EH (cell line): ENCODE results near the gene FAM149A.

Experiments used
- DNase-seq: peaks from one replicate; pipeline ENCODE4 v3.0.0-alpha.2; 2015; ENCODE audit warnings: low read depth

Gene FAM149A

DNA sequence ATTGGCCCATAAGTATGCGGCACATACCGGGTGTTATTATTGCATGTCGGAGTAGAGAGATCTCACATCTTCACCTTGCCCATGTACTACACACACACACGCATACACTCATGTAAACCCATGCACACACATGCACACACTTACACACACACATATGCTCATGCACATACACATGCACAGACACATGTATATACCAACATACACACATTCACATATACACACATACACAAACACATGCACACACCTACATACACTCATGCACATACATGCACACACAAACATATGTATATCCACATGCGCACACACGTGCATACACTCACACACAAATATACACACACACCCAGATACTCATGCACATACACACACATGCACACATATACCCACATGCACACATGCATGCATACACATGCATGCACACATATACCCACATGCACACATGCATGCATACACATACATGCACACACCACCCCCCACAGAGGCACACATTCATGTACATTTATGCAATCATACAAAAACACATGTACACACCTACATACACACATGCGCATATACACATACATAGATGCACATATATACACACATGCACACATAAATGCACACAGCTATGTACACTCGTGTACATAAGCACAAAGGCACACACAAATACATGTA is 98.1 kb downstream of the FAM149A start:
- no peak for DNase-seq

- DNase-seq = peak; percentile 38
Observed at GRCh38 chr4:186203406-186203805, 98.9 kb downstream of the FAM149A start.

DNA sequence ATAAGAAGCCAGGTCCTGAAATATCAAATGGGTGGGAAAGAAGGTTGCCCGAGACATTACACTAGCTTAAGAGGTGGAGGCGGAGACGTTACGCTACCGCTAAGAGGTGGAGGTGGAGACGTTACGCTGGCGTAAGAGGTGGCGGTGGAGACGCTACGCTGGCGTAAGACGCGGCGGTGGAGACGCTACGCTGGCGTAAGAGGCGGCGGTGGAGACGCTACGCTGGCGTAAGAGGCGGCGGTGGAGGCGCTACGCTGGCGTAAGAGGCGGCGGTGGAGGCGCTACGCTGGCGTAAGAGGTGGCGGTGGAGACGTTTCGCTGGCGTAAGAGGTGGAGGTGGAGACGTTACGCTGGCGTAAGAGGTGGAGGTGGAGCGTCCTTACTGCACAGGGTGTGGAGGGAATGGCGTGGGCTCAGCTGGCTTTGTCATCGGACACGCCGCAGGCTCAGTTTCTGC is 99.6 kb downstream of the FAM149A start:
- peak; percentile 46 for DNase-seq

GRCh38 chr4:186204686-186205085 is 100.2 kb downstream of the FAM149A start:
- no peak for DNase-seq

DNA sequence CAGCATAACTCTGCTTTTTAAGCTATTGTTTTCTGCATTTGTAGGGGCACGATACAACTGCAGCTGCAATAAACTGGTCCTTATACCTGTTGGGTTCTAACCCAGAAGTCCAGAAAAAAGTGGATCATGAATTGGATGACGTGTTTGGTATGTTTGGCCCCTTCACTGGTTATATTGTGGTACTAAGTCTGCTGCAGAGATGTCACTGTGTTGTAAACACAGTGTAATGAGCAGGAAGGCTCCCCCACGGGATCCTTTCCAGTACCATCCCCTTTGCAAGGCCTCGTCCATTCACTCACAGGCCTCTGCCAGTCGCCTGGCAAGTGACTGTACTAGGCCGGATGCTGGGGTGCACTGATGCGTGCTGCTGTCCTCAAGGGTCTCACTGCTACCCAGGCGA is 100.7 kb downstream of the FAM149A start:
- DNase-seq = no peak

GRCh38 chr4:186216465-186217024 is 112.0 kb downstream of the FAM149A start:
- DNase-seq = peak; percentile 4

GRCh38 chr4:186217733-186218293 is 113.3 kb downstream of the FAM149A start:
- no peak for DNase-seq

GRCh38 chr4:186221624-186222023 is 117.1 kb downstream of the FAM149A start:
- no peak for DNase-seq
